ENCODE measurements around the gene STIM2.

The STIM2 gene

GRCh38 chr4:26819026-26819425 is 41.6 kb upstream of the STIM2 start:
- TF ChIP-seq, protein P1, sequence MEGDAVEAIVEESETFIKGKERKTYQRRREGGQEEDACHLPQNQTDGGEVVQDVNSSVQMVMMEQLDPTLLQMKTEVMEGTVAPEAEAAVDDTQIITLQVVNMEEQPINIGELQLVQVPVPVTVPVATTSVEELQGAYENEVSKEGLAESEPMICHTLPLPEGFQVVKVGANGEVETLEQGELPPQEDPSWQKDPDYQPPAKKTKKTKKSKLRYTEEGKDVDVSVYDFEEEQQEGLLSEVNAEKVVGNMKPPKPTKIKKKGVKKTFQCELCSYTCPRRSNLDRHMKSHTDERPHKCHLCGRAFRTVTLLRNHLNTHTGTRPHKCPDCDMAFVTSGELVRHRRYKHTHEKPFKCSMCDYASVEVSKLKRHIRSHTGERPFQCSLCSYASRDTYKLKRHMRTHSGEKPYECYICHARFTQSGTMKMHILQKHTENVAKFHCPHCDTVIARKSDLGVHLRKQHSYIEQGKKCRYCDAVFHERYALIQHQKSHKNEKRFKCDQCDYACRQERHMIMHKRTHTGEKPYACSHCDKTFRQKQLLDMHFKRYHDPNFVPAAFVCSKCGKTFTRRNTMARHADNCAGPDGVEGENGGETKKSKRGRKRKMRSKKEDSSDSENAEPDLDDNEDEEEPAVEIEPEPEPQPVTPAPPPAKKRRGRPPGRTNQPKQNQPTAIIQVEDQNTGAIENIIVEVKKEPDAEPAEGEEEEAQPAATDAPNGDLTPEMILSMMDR (IDR thresholded peaks at IDR 0.05; ENCODE audit: low read length): no peak
- TF ChIP-seq EZH2 (IDR thresholded peaks at IDR 0.05; ENCODE audit: borderline replicate concordance, low read length): no peak
- H3K4me3 ChIP-seq (ENCODE audit: low read depth, low read length, poor library complexity, severe bottlenecking): no peak overlapping the region
- peaks cover 51% of the 10 kb centered on the region for H3K4me1 ChIP-seq (ENCODE audit: insufficient read depth, low read length, severe bottlenecking)
- no peaks in the 10 kb centered on the region for H3K79me2 ChIP-seq (ENCODE audit: insufficient read depth, low read length)
- no peaks in the 10 kb centered on the region for H3F3A ChIP-seq (ENCODE audit: insufficient read depth, low read length)
- peak overlapping the region; percentile 71 for H3K27ac ChIP-seq (ENCODE audit: low read depth, low read length, poor library complexity, severe bottlenecking)
- no peak overlapping the region; the same call in 1 of the 2 replicates for H2AFZ ChIP-seq (ENCODE audit: low read length)
- H3K36me3 ChIP-seq (ENCODE audit: insufficient read depth, low read length): peaks cover 7% of the 10 kb centered on the region; the same call in 1 of the 2 replicates
- no peak overlapping the region for H3K9ac ChIP-seq (ENCODE audit: low read length)
- H3K9me3 ChIP-seq (ENCODE audit: low read length): no peaks in the 10 kb centered on the region
- H3K27me3 ChIP-seq (ENCODE audit: insufficient read depth, low read length): no peaks in the 10 kb centered on the region
- H3K4me2 ChIP-seq (ENCODE audit: low read length): no peak overlapping the region; the same call in 1 of the 2 replicates
- H3K9me2 ChIP-seq (ENCODE audit: low read depth, low read length): no peaks in the 10 kb centered on the region
- no peaks in the 10 kb centered on the region for H4K20me1 ChIP-seq (ENCODE audit: insufficient read depth, low read length)

GRCh38 chr4:26819478-26820095 is 41.1 kb upstream of the STIM2 start:
- H3F3A ChIP-seq (ENCODE audit: insufficient read depth, low read length): no peaks in the 10 kb centered on the region
- H2AFZ ChIP-seq (ENCODE audit: low read length): no peak overlapping the region; the same call in 1 of the 2 replicates
- H3K9me3 ChIP-seq (ENCODE audit: low read length): no peaks in the 10 kb centered on the region
- H3K9me2 ChIP-seq (ENCODE audit: low read depth, low read length): no peaks in the 10 kb centered on the region
- peaks cover 7% of the 10 kb centered on the region; the same call in 1 of the 2 replicates for H3K36me3 ChIP-seq (ENCODE audit: insufficient read depth, low read length)
- no peaks in the 10 kb centered on the region for H4K20me1 ChIP-seq (ENCODE audit: insufficient read depth, low read length)
- H3K79me2 ChIP-seq (ENCODE audit: insufficient read depth, low read length): no peaks in the 10 kb centered on the region
- no peak for TF ChIP-seq EZH2 (IDR thresholded peaks at IDR 0.05; ENCODE audit: borderline replicate concordance, low read length)
- TF ChIP-seq, protein P1 (IDR thresholded peaks at IDR 0.05; ENCODE audit: low read length): no peak
- H3K4me2 ChIP-seq (ENCODE audit: low read length): no peak overlapping the region
- peaks cover 51% of the 10 kb centered on the region for H3K4me1 ChIP-seq (ENCODE audit: insufficient read depth, low read length, severe bottlenecking)
- H3K9ac ChIP-seq (ENCODE audit: low read length): no peak overlapping the region
- no peak overlapping the region for H3K4me3 ChIP-seq (ENCODE audit: low read depth, low read length, poor library complexity, severe bottlenecking)
- H3K27ac ChIP-seq (ENCODE audit: low read depth, low read length, poor library complexity, severe bottlenecking): peak overlapping the region; percentile 71
- no peaks in the 10 kb centered on the region for H3K27me3 ChIP-seq (ENCODE audit: insufficient read depth, low read length)

- no peaks in the 10 kb centered on the region for H3K27me3 ChIP-seq (ENCODE audit: insufficient read depth, low read length)
- peak overlapping the region; percentile 71 for H3K27ac ChIP-seq (ENCODE audit: low read depth, low read length, poor library complexity, severe bottlenecking)
- no peak overlapping the region for H2AFZ ChIP-seq (ENCODE audit: low read length)
- no peak overlapping the region for H3K4me2 ChIP-seq (ENCODE audit: low read length)
- no peaks in the 10 kb centered on the region for H4K20me1 ChIP-seq (ENCODE audit: insufficient read depth, low read length)
- H3K36me3 ChIP-seq (ENCODE audit: insufficient read depth, low read length): peaks cover 7% of the 10 kb centered on the region; the same call in 1 of the 2 replicates
- H3K4me1 ChIP-seq (ENCODE audit: insufficient read depth, low read length, severe bottlenecking): peaks cover 54% of the 10 kb centered on the region
- H3K79me2 ChIP-seq (ENCODE audit: insufficient read depth, low read length): no peaks in the 10 kb centered on the region
- H3K9me3 ChIP-seq (ENCODE audit: low read length): no peaks in the 10 kb centered on the region
- H3K9ac ChIP-seq (ENCODE audit: low read length): no peak overlapping the region
- no peak overlapping the region for H3K4me3 ChIP-seq (ENCODE audit: low read depth, low read length, poor library complexity, severe bottlenecking)
- H3K9me2 ChIP-seq (ENCODE audit: low read depth, low read length): no peaks in the 10 kb centered on the region
- no peaks in the 10 kb centered on the region for H3F3A ChIP-seq (ENCODE audit: insufficient read depth, low read length)
- no peak for TF ChIP-seq EZH2 (IDR thresholded peaks at IDR 0.05; ENCODE audit: borderline replicate concordance, low read length)
- TF ChIP-seq, protein P1 (IDR thresholded peaks at IDR 0.05; ENCODE audit: low read length): no peak
Observed at GRCh38 chr4:26820346-26820745, 40.3 kb upstream of the STIM2 start.

Data from OCI-LY1 (cell line).